ENCODE measurements around the gene RASL10A.
A peak's percentile ranks its signal among the peaks of the same experiment; 100 is the strongest.

Gene RASL10A

GRCh38 chr22:29316141-29316828 lies 788 bp upstream of the RASL10A start:
- no peak for DNase-seq

GRCh38 chr22:29314537-29315285 lies 786 bp downstream of the RASL10A start:
- no peak for DNase-seq

- DNase-seq = peak; percentile 12
Measured at GRCh38 chr22:29313576-29314466, 1.7 kb downstream of the RASL10A start.

- DNase-seq = peak; percentile 39
Measured at GRCh38 chr22:29313126-29313575, 2.3 kb downstream of the RASL10A start.

GRCh38 chr22:29312218-29313125 lies 3.0 kb downstream of the RASL10A start:
- no peak for DNase-seq

GRCh38 chr22:29311464-29312217 lies 3.9 kb downstream of the RASL10A start:
- no peak for DNase-seq

- peak; percentile 89 for DNase-seq
Measured at GRCh38 chr22:29310863-29311339, 4.6 kb downstream of the RASL10A start.

- no peak for DNase-seq
Measured at GRCh38 chr22:29310065-29310862, 5.2 kb downstream of the RASL10A start.

GRCh38 chr22:29309332-29310064 lies 6.0 kb downstream of the RASL10A start:
- no peak for DNase-seq

GRCh38 chr22:29308791-29309262 lies 6.7 kb downstream of the RASL10A start:
- no peak for DNase-seq

- no peak for DNase-seq
Measured at GRCh38 chr22:29308148-29308790, 7.2 kb downstream of the RASL10A start.

GRCh38 chr22:29307596-29308147 lies 7.8 kb downstream of the RASL10A start:
- no peak for DNase-seq

GRCh38 chr22:29306835-29307595 lies 8.5 kb downstream of the RASL10A start:
- no peak for DNase-seq

- peak; percentile 52 for DNase-seq
Measured at GRCh38 chr22:29306175-29306834, 9.2 kb downstream of the RASL10A start, which contains the start of gene GAS2L1. Gene GAS2L1, plus strand, starts transcription at chr22:29306650. Its CDS starts 1,456 bp downstream, at chr22:29308106.

- DNase-seq = no peak
Measured at GRCh38 chr22:29305836-29306174, 9.7 kb downstream of the RASL10A start.

GRCh38 chr22:29302681-29303465 lies 12.6 kb downstream of the RASL10A start:
- no peak for DNase-seq

- no peak for DNase-seq
Measured at GRCh38 chr22:29302402-29302680, 13.2 kb downstream of the RASL10A start.

All from CD4-positive, alpha-beta T cell treated with Interleukin-15 for 1 hour (primary cell).